Naive B cell (primary cell): Measurements from ENCODE around the gene ZNF667. TPM values are rescaled to one million over a fixed set of nuclear protein-coding genes. Genes with fewer than 3 reads are reported as not detected.

ENCODE experiments used
- ATAC-seq, 2 donors: fragments of 150-1000 bp; cut with Tn5 transposase; 2 replicates each; pipeline ENCODE4 v1.10.0; 2021; ENCODE audit warnings: low read depth in 2 of 2, mild to moderate bottlenecking in 2 of 2, moderate library complexity in 2 of 2
- DNase-seq: peaks from one replicate; pipeline ENCODE4 v3.0.0; 2022
- H3K27ac Mint-ChIP-seq, 6 donors: one replicate each; pipeline ENCODE4 v1.8.0; 2020 to 2022; ENCODE audit warnings: mild to moderate bottlenecking in 6 of 6, mixed read lengths in 6 of 6, moderate library complexity in 5 of 6, inconsistent platforms in 2 of 6
- H3K27me3 Mint-ChIP-seq, 3 donors: one replicate each; pipeline ENCODE4 v1.8.0; 2021 to 2022; ENCODE audit warnings: mixed read lengths in 3 of 3, mild to moderate bottlenecking in 1 of 3
- H3K36me3 Mint-ChIP-seq, 2 donors: one replicate each; pipeline ENCODE4 v1.8.0; 2020 to 2022; ENCODE audit warnings: mixed read lengths in 2 of 2, inconsistent platforms in 1 of 2, mild to moderate bottlenecking in 1 of 2
- H3K4me1 Mint-ChIP-seq, 3 donors: one replicate each; pipeline ENCODE4 v1.8.0; 2020 to 2022; ENCODE audit warnings: mixed read lengths in 3 of 3, inconsistent platforms in 1 of 3, mild to moderate bottlenecking in 1 of 3, moderate library complexity in 1 of 3
- H3K4me3 Mint-ChIP-seq, 8 donors: one replicate each; pipeline ENCODE4 v1.8.0; 2020 to 2022; ENCODE audit warnings: mild to moderate bottlenecking in 8 of 8, mixed read lengths in 8 of 8, moderate library complexity in 8 of 8, inconsistent platforms in 2 of 8
- H3K9me3 Mint-ChIP-seq, 7 donors: one replicate each; pipeline ENCODE4 v1.8.0; 2020 to 2022; ENCODE audit warnings: mixed read lengths in 7 of 7, mild to moderate bottlenecking in 5 of 7, inconsistent platforms in 2 of 7, moderate library complexity in 1 of 7
- polyA plus RNA-seq, 6 donors: library from polyadenylated mRNA; unstranded; fragments of 300-500 nt; fragmentation: Illumina TruSeq; gene quantifications; one replicate each; pipeline ENCODE4 v1.2.3, GENCODE V29; 2021; ENCODE audit warnings: low read depth in 6 of 6

Gene ZNF667
- polyA plus RNA-seq, 6 donors from 2014 or later, result 5.5 to 13.4 (median 9.7) TPM

DNA sequence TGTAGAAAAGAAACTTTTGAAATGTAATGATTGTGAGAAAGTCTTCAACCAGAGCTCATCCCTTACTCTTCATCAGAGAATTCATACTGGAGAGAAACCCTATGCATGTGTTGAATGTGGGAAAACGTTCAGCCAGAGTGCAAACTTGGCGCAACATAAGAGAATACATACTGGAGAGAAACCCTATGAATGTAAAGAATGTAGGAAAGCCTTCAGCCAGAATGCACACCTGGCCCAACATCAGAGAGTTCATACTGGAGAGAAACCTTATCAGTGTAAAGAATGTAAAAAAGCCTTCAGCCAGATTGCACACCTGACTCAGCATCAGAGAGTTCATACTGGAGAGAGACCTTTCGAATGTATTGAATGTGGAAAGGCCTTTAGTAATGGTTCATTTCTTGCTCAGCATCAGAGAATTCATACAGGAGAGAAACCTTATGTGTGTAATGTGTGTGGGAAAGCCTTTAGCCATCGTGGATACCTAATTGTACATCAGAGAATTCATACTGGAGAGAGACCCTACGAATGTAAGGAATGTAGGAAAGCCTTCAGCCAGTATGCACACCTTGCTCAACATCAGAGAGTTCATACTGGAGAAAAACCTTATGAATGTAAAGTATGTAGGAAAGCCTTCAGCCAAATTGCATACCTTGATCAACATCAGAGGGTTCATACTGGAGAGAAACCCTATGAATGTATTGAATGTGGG, 53.7 kb downstream of the ZNF667 start:
- Mint-ChIP-seq H3K4me3 (peak overlapping the region in 1 of 8 donors; percentile 9), H3K27ac (no peak overlapping the region), H3K36me3 (peaks cover 49 to 62% of the 10 kb centered on the region in 2 donors), H3K27me3 (no peaks in the 10 kb centered on the region), H3K9me3 (peaks cover 8 to 97% (median 93%) of the 10 kb centered on the region in 7 donors), H3K4me1 (no peaks in the 10 kb centered on the region)
- ATAC-seq, result no peak
- DNase-seq, result no peak

DNA sequence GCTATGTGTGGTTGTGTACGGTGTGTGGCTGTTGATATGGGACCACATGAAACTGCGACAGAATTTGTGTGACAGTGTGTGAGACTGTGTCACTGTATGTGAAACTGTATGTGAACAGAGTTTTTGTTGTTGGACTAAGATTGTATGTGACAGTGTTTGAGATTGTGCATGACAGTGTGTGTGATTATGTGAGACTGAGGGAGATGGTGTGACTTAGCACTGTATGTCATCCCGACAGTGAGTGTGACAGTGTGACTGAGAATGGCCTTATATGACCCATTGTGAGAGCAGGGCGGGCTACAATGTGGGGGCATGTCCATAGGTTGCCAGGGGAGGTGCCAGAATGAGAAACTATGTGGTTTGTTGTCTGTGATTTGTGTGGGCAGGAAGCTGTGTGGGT, 72.1 kb downstream of the ZNF667 start:
- H3K9me3 Mint-ChIP-seq, result peaks cover 23 to 74% (median 46%) of the 10 kb centered on the region in 7 donors
- no peak for ATAC-seq
- H3K27ac Mint-ChIP-seq, result peak overlapping the region in 2 of 6 donors; percentile 94 to 96
- peaks cover 37 to 68% of the 10 kb centered on the region in 2 donors for H3K36me3 Mint-ChIP-seq
- DNase-seq, result no peak
- peaks cover 21 to 36% (median 29%) of the 10 kb centered on the region in 3 donors for H3K4me1 Mint-ChIP-seq
- H3K4me3 Mint-ChIP-seq, result peak overlapping the region; percentile 73 to 100 (median 98)
- no peaks in the 10 kb centered on the region for H3K27me3 Mint-ChIP-seq

DNA sequence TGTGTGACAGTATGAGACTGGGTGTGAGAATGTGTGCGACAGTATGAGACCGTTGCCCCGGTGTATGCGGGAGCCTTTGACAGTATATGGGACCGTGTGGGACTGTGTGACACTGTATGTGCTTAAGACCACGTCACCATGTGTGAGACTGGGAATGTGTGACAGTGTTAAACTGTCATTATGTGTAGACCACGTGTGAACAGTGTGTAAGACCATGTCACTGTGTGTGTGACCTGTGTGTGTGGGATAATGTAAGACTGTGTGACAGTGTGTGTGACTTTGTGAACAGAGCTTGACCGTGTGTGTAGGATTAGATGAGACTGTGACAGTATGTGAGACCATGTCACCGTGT, 72.5 kb downstream of the ZNF667 start:
- Mint-ChIP-seq H3K27ac (peak overlapping the region; percentile 63 to 100 (median 96)), H3K9me3 (peaks cover 21 to 74% (median 46%) of the 10 kb centered on the region in 7 donors), H3K4me3 (peak overlapping the region; percentile 73 to 100 (median 98)), H3K36me3 (peaks cover 34 to 66% of the 10 kb centered on the region in 2 donors), H3K27me3 (no peaks in the 10 kb centered on the region), H3K4me1 (peaks cover 21 to 36% (median 29%) of the 10 kb centered on the region in 3 donors)
- ATAC-seq (no peak), DNase-seq (no peak)

DNA sequence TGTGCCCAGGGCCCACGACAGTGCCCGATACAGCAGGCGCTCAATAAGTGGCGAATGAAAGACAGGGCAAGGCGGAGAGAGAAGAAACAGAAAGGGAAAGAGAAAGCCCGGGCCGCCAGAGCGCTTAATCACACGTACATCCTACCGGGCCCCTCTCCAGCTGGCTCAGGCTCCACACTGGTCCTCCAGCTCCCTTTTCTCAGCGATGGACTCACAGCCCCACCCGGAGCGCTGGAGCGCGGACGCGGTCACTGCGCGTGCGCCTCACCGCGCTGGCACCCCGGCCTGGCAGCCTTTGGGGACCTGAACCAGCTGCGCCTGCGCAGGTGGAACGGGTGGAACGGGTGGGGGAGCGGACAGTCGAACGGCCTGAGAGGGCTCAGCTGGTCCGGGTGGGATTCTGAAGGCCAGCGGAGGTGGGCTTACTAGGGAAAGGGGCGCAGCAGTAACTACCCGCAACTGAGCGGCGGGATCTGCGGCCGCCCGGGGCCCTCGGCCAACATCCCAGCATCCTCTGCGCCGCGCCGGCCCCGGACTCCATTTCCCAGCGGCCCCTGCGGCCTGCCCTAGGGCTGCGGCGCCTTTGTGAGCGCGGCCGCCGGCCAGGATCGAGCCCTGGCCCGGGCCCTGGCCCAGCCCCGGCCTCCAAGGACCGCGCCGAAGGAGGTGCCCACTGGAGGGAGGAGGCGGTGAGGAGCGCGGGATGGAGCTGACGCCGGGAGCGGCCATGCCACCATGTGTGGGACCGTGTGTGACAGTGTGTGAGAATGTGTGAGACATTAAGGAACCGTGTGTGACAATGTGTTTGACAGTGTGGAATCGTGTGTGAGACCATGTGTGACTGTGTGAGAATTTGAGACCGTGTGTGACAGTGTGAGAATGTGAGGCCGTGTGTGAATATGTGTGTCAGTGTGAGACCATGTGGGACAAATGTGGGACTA, 73.1 kb downstream of the ZNF667 start, which contains the start of gene ZNF583:
Gene ZNF583 (plus strand): TSS at position 569 of the 941 bp plus-strand sequence. CDS start 2,783 bp downstream, outside the sequence.
- H3K27ac Mint-ChIP-seq, result peak within 1 kb of the TSS; percentile 94 to 100 (median 97)
- peak within 1 kb of the TSS; percentile 73 to 100 (median 98) for H3K4me3 Mint-ChIP-seq
- peak; percentile 92 for DNase-seq
- no peaks in the 10 kb centered on the region for H3K27me3 Mint-ChIP-seq
- ATAC-seq, result peak; percentile 81 to 83
- peaks cover 37 to 65% of the 10 kb centered on the region in 2 donors for H3K36me3 Mint-ChIP-seq
- peaks cover 21 to 36% (median 29%) of the 10 kb centered on the region in 3 donors for H3K4me1 Mint-ChIP-seq
- peaks cover 19 to 76% (median 45%) of the 10 kb centered on the region in 7 donors for H3K9me3 Mint-ChIP-seq

DNA sequence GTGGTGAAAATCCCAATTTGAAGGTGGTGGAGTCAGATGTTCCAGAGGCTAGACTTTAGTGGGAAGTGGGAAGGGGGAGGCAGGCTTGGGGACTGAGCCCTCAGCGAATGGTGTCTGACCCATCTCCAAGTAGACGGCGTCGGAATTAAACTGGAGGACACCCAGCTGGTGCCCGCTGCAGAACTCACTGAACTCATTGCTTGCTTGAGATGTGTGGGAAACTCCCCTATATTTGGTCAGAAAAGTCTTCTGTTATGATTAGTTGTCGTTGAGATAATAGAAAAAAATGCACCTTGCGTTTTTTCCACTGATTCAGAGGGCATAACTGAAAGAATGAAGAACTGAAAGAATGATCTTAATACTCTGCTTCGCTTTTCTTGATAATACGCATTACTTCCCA, 73.9 kb downstream of the ZNF667 start:
- Mint-ChIP-seq H3K36me3 (peaks cover 37 to 65% of the 10 kb centered on the region in 2 donors), H3K27me3 (no peaks in the 10 kb centered on the region), H3K27ac (peak overlapping the region; percentile 94 to 100 (median 97)), H3K9me3 (peaks cover 13 to 75% (median 45%) of the 10 kb centered on the region in 7 donors), H3K4me3 (peak overlapping the region; percentile 73 to 100 (median 98)), H3K4me1 (peaks cover 21 to 36% (median 29%) of the 10 kb centered on the region in 3 donors)
- DNase-seq (no peak), ATAC-seq (peak; percentile 17 to 22)

DNA sequence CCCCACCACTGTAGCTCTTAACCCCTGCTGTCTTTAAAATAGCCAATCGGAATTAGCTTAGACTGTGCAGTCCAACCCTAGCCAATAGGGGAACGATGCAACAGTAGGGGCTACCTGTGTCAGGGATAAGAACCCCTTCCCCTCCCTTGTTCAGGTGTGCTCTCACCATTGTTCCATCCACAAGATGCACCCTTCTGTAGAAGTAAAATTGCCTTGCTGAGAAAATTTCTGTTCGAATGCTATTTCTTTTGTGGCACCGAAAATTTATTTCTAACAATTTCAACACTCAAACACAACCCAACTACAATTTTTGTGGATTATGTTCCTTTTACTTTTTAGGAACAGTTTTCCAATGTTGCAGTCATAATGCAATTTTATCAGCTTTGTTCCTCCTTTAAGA, 76.7 kb downstream of the ZNF667 start:
- H3K36me3 Mint-ChIP-seq, result peaks cover 32 to 56% of the 10 kb centered on the region in 2 donors
- DNase-seq, result no peak
- ATAC-seq, result no peak
- peaks cover 12 to 70% (median 44%) of the 10 kb centered on the region in 7 donors for H3K9me3 Mint-ChIP-seq
- H3K4me1 Mint-ChIP-seq, result peaks cover 18 to 29% (median 29%) of the 10 kb centered on the region in 3 donors
- no peaks in the 10 kb centered on the region for H3K27me3 Mint-ChIP-seq
- H3K4me3 Mint-ChIP-seq, result peak overlapping the region in 1 of 8 donors; percentile 47
- H3K27ac Mint-ChIP-seq, result peak overlapping the region in 2 of 6 donors; percentile 14 to 25

DNA sequence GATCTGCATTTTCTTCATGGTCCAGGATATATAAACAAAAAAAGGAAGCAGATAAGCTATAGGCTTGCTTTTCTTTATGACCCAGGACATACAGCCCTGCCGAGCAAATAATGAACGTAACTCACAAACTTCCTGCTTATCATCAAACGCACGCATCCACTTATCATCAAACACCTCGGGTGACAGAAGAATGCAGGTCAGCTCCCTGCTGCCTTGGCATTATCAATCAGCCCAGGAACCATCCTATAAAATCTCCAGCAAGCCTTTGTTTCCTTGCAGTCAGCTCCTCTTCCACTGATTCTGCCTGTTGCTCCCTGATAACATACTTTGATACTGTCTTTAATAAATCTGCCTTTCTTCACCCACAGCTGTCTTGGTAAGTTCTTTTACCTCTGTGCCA, 78.3 kb downstream of the ZNF667 start:
- DNase-seq, result no peak
- peaks cover 4 to 28% (median 12%) of the 10 kb centered on the region in 3 donors for H3K4me1 Mint-ChIP-seq
- H3K36me3 Mint-ChIP-seq, result peaks cover 32 to 50% of the 10 kb centered on the region in 2 donors
- peak overlapping the region in 1 of 6 donors; percentile 66 for H3K27ac Mint-ChIP-seq
- peaks cover 10 to 76% (median 50%) of the 10 kb centered on the region in 7 donors for H3K9me3 Mint-ChIP-seq
- H3K4me3 Mint-ChIP-seq, result peak overlapping the region in 1 of 8 donors; percentile 57
- no peak for ATAC-seq
- H3K27me3 Mint-ChIP-seq, result no peaks in the 10 kb centered on the region

DNA sequence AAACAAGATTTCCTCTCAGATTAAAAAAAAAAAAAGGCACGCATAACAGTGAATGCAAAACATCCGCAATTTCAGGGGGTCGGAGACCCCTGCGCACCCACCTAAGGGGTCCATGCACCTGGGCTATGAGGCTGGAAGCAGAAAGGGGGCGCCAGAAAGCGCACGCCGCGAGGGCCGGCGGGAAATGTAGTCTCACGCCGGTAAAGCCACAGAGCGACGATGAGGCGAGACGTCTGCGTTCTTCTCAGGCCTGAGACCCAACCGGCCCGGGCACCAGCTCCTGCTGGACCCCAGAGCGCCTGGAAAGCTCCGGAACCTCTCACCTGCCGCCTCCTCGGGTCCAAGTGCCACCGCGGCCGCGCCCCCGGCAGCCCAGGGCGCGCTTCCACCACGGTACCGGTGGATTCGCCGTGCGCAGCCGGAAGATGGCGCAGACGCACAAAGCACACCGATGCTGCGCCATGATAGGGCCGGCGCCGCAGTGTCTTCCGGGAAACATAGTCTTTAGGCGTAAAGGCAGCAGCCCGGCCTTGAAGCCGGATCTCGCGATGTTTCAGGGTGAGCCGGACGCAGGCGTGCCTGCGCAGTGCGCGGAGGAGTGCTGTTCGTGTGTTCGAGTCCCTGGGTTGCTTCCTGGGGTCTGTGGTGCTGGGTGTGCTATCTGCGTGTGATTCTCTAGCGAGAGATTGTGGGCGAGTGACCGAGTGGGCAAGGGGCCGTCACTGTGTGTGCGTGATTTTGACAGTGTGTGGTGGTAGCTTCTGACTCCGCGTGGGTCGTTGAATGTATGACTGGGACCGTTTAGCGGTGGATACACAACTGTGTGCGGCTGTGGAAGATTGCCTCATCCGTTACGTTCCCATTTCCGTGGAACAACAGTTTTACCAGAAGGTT, 83.8 kb downstream of the ZNF667 start, which contains the start of gene ZNF582:
Gene ZNF582 (minus strand): TSS at position 416 of the 894 bp plus-strand sequence. CDS start 1,782 bp downstream, outside the sequence.
- Mint-ChIP-seq H3K4me1 (peaks cover 6 to 25% (median 7%) of the 10 kb centered on the region in 3 donors), H3K27ac (peak within 1 kb of the TSS; percentile 87 to 97 (median 95)), H3K4me3 (peak within 1 kb of the TSS; percentile 88 to 100 (median 98)), H3K36me3 (peaks cover 49 to 56% of the 10 kb centered on the region in 2 donors), H3K9me3 (peaks cover 8 to 41% (median 23%) of the 10 kb centered on the region in 7 donors), H3K27me3 (no peaks in the 10 kb centered on the region)
- ATAC-seq (peak; percentile 94 to 95), DNase-seq (peak; percentile 91)

Other genes with a start within 250 kb of the ZNF667 start
- gene EDDM13, start 204.6 kb downstream of the ZNF667 start, polyA plus RNA-seq, result not detected
- gene ZSCAN5A, start 162.5 kb downstream of the ZNF667 start, polyA plus RNA-seq, result 1 to 10 TPM in 5 of 6 donors, not detected in 1; 5.3 to 8.1 (median 7.0) TPM
- 1 to 10 TPM; 6.3 to 8.6 (median 7.3) TPM for gene ZNF582, start 83.8 kb downstream of the ZNF667 start, polyA plus RNA-seq
- 10 to 100 TPM; 15.1 to 33.2 (median 16.8) TPM for gene ZNF583, start 73.0 kb downstream of the ZNF667 start, polyA plus RNA-seq
- 1 to 10 TPM in 2 of 6 donors, under 1 TPM in 3, not detected in 1; 0.45 to 2.0 (median 0.51) TPM for gene ZNF471, start 30.5 kb upstream of the ZNF667 start, polyA plus RNA-seq
- gene ZFP28, start 61.6 kb upstream of the ZNF667 start, polyA plus RNA-seq, result 1 to 10 TPM in 5 of 6 donors, not detected in 1; 1.8 to 4.7 (median 4.1) TPM
- 1 to 10 TPM; 1.6 to 4.5 (median 2.8) TPM for gene ZNF470, start 90.1 kb upstream of the ZNF667 start, polyA plus RNA-seq
- gene ZNF71, start 118.0 kb upstream of the ZNF667 start, polyA plus RNA-seq, result 10 to 100 TPM in 3 of 6 donors, 1 to 10 TPM in 3; 7.9 to 20.5 (median 10.4) TPM
- under 1 TPM in 1 of 6 donors, not detected in 5; 0.30 TPM for gene SMIM17, start 165.8 kb upstream of the ZNF667 start, polyA plus RNA-seq
- 10 to 100 TPM in 1 of 6 donors, 1 to 10 TPM in 4, not detected in 1; 2.1 to 13.0 (median 5.5) TPM for gene ZNF835, start 194.4 kb upstream of the ZNF667 start, polyA plus RNA-seq